K562 (cell line): ENCODE results near the gene PNKD. TPM values are rescaled to one million over a fixed set of nuclear protein-coding genes. Genes with fewer than 3 reads are reported as not detected.
A peak's percentile ranks its signal among the peaks of the same experiment; 100 is the strongest.

Experiments
- DPF2 ChIP-seq: fragments of 450-650 bp; IDR thresholded peaks from 2 replicates; pipeline ENCODE4 v1.6.1; 2016
- GATAD2A ChIP-seq: fragments of 450-650 bp; IDR thresholded peaks from 2 replicates; pipeline ENCODE4 v1.6.1; 2017
- KLF13 ChIP-seq: fragments of 450-650 bp; IDR thresholded peaks from 2 replicates; pipeline ENCODE4 v1.6.1; 2016; ENCODE audit warnings: missing genetic modification characterization, low read depth, mild to moderate bottlenecking, missing compliant biosample characterization, moderate library complexity, borderline replicate concordance
- NELFE ChIP-seq: IDR thresholded peaks from 2 replicates; pipeline ENCODE4 v1.6.1; 2011; ENCODE audit warnings: mild to moderate bottlenecking; ENCODE audit not compliant: insufficient read depth, insufficient read length
- PRDM10 ChIP-seq: fragments of 450-650 bp; IDR thresholded peaks from 2 replicates; pipeline ENCODE4 v1.6.1; 2018; ENCODE audit not compliant: partially characterized antibody
- SRSF9 ChIP-seq: fragments of 200-400 bp; formaldehyde crosslinking; IDR thresholded peaks from 2 replicates; pipeline ENCODE4 v1.6.1; 2017; ENCODE audit warnings: low read depth, low read length, borderline replicate concordance
- ZNF143 ChIP-seq: sonication (generic); formaldehyde crosslinking; IDR thresholded peaks from 2 replicates; pipeline ENCODE4 v1.9.0; 2022; ENCODE audit warnings: mild to moderate bottlenecking, missing genetic modification reagents
- polyA plus RNA-seq, 8 experiments: library from polyadenylated mRNA; depleted of rRNA in 4 of 8; stranded (reverse) in 5 of 8; unstranded in 3 of 8; fragments of >200 nt; fragmentation: Nextera tagmentation in 2 of 8; fragmentation: Illumina TruSeq in 1 of 8; extraction: Ambion mirVana in 2 of 8; extraction: Trizol in 1 of 8; gene quantifications; 2 replicates each; pipeline versions ENCODE4 v1.2.1 to v1.2.3, GENCODE V29; 2011 to 2014; ENCODE audit warnings: inconsistent platforms in 1 of 8, missing spikeins in 1 of 8
- total RNA-seq, 7 experiments: library from RNA; depleted of rRNA in 6 of 7; stranded (reverse); fragments of >200 nt in 6 of 7; fragmentation: Illumina TruSeq in 2 of 7; extraction: Trizol in 2 of 7; gene quantifications; 2 replicates each; pipeline versions ENCODE4 v1.2.1 to v1.2.3, GENCODE V29; 2011 to 2021; ENCODE audit warnings: low replicate concordance in 1 of 7
- TF ChIP-seq, protein P1 (sequence below): fragments of 150-350 bp; conservative IDR thresholded peaks from 2 replicates; pipeline ENCODE4 v1.6.1; 2014; ENCODE audit warnings: low read length
- TF ChIP-seq, protein P2 (sequence below): fragments of 200-600 bp; sonication (generic); IDR thresholded peaks from one replicate; pipeline ENCODE4 v1.6.1; 2012; ENCODE audit warnings: mild to moderate bottlenecking, low read depth, low read length, inconsistent platforms

PNKD gene
- total and polyA plus RNA-seq, 9 of the 15 experiments (the other 6 are each of a cell fraction or from before 2014, with no cell fraction given) = 26.0 to 105 (median 60.1) TPM

GRCh38 chr2:218269900-218270720 is at the start of gene PNKD, which contains the start of gene AAMP (continued):
- TF ChIP-seq, protein P1, sequence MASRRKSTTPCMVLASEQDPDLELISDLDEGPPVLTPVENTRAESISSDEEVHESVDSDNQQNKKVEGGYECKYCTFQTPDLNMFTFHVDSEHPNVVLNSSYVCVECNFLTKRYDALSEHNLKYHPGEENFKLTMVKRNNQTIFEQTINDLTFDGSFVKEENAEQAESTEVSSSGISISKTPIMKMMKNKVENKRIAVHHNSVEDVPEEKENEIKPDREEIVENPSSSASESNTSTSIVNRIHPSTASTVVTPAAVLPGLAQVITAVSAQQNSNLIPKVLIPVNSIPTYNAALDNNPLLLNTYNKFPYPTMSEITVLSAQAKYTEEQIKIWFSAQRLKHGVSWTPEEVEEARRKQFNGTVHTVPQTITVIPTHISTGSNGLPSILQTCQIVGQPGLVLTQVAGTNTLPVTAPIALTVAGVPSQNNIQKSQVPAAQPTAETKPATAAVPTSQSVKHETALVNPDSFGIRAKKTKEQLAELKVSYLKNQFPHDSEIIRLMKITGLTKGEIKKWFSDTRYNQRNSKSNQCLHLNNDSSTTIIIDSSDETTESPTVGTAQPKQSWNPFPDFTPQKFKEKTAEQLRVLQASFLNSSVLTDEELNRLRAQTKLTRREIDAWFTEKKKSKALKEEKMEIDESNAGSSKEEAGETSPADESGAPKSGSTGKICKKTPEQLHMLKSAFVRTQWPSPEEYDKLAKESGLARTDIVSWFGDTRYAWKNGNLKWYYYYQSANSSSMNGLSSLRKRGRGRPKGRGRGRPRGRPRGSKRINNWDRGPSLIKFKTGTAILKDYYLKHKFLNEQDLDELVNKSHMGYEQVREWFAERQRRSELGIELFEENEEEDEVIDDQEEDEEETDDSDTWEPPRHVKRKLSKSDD = no peak
- TF ChIP-seq DPF2 (no peak), PRDM10 (peak; percentile 22), SRSF9 (no peak), KLF13 (tag) (no peak), ZNF143 (CRISPR knock-in tag) (peak; percentile 97), GATAD2A (no peak), NELFE (no peak)
- TF ChIP-seq, protein P2, sequence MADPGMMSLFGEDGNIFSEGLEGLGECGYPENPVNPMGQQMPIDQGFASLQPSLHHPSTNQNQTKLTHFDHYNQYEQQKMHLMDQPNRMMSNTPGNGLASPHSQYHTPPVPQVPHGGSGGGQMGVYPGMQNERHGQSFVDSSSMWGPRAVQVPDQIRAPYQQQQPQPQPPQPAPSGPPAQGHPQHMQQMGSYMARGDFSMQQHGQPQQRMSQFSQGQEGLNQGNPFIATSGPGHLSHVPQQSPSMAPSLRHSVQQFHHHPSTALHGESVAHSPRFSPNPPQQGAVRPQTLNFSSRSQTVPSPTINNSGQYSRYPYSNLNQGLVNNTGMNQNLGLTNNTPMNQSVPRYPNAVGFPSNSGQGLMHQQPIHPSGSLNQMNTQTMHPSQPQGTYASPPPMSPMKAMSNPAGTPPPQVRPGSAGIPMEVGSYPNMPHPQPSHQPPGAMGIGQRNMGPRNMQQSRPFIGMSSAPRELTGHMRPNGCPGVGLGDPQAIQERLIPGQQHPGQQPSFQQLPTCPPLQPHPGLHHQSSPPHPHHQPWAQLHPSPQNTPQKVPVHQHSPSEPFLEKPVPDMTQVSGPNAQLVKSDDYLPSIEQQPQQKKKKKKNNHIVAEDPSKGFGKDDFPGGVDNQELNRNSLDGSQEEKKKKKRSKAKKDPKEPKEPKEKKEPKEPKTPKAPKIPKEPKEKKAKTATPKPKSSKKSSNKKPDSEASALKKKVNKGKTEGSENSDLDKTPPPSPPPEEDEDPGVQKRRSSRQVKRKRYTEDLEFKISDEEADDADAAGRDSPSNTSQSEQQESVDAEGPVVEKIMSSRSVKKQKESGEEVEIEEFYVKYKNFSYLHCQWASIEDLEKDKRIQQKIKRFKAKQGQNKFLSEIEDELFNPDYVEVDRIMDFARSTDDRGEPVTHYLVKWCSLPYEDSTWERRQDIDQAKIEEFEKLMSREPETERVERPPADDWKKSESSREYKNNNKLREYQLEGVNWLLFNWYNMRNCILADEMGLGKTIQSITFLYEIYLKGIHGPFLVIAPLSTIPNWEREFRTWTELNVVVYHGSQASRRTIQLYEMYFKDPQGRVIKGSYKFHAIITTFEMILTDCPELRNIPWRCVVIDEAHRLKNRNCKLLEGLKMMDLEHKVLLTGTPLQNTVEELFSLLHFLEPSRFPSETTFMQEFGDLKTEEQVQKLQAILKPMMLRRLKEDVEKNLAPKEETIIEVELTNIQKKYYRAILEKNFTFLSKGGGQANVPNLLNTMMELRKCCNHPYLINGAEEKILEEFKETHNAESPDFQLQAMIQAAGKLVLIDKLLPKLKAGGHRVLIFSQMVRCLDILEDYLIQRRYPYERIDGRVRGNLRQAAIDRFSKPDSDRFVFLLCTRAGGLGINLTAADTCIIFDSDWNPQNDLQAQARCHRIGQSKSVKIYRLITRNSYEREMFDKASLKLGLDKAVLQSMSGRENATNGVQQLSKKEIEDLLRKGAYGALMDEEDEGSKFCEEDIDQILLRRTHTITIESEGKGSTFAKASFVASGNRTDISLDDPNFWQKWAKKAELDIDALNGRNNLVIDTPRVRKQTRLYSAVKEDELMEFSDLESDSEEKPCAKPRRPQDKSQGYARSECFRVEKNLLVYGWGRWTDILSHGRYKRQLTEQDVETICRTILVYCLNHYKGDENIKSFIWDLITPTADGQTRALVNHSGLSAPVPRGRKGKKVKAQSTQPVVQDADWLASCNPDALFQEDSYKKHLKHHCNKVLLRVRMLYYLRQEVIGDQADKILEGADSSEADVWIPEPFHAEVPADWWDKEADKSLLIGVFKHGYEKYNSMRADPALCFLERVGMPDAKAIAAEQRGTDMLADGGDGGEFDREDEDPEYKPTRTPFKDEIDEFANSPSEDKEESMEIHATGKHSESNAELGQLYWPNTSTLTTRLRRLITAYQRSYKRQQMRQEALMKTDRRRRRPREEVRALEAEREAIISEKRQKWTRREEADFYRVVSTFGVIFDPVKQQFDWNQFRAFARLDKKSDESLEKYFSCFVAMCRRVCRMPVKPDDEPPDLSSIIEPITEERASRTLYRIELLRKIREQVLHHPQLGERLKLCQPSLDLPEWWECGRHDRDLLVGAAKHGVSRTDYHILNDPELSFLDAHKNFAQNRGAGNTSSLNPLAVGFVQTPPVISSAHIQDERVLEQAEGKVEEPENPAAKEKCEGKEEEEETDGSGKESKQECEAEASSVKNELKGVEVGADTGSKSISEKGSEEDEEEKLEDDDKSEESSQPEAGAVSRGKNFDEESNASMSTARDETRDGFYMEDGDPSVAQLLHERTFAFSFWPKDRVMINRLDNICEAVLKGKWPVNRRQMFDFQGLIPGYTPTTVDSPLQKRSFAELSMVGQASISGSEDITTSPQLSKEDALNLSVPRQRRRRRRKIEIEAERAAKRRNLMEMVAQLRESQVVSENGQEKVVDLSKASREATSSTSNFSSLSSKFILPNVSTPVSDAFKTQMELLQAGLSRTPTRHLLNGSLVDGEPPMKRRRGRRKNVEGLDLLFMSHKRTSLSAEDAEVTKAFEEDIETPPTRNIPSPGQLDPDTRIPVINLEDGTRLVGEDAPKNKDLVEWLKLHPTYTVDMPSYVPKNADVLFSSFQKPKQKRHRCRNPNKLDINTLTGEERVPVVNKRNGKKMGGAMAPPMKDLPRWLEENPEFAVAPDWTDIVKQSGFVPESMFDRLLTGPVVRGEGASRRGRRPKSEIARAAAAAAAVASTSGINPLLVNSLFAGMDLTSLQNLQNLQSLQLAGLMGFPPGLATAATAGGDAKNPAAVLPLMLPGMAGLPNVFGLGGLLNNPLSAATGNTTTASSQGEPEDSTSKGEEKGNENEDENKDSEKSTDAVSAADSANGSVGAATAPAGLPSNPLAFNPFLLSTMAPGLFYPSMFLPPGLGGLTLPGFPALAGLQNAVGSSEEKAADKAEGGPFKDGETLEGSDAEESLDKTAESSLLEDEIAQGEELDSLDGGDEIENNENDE = no peak
